HEK293T (cell line): ENCODE measurements around the gene CLEC4F.

Source experiments
- CTCF ChIA-PET: fragments of 350-600 bp; formaldehyde crosslinking; extraction: SDS; loops from one replicate; lab custom pipeline; 2021; ENCODE audit warnings: antibody characterized with exemption, inconsistent platforms; lab: Yijun Ruan, JAX
- POLR2A ChIA-PET: fragments of 350-600 bp; formaldehyde crosslinking; extraction: SDS; loops from one replicate; lab custom pipeline; 2020; ENCODE audit warnings: antibody characterized with exemption, inconsistent platforms; lab: Yijun Ruan, JAX
- DNase-seq: peaks from one replicate; pipeline ENCODE4 v3.0.0; 2012; ENCODE audit warnings: mixed read lengths; ENCODE audit errors: extremely low spot score
- ARNT ChIP-seq: fragments of 450-650 bp; IDR thresholded peaks from 2 replicates; pipeline ENCODE4 v1.6.1; 2017; ENCODE audit warnings: mild to moderate bottlenecking
- BHLHE40 ChIP-seq: fragments of 450-650 bp; IDR thresholded peaks from 2 replicates; pipeline ENCODE4 v1.6.1; 2016; ENCODE audit warnings: mild to moderate bottlenecking, moderate library complexity, borderline replicate concordance
- CTBP1 ChIP-seq: fragments of 450-650 bp; IDR thresholded peaks from 2 replicates; pipeline ENCODE4 v1.6.1; 2016; ENCODE audit warnings: borderline replicate concordance
- ELF4 ChIP-seq: fragments of 450-650 bp; IDR thresholded peaks from 2 replicates; pipeline ENCODE4 v1.6.1; 2017; ENCODE audit warnings: antibody characterized with exemption
- FOXA1 ChIP-seq: fragments of 450-650 bp; IDR thresholded peaks from 2 replicates; pipeline ENCODE4 v1.6.1; 2016; ENCODE audit warnings: mild to moderate bottlenecking
- FOXK2 ChIP-seq: fragments of 450-650 bp; IDR thresholded peaks from 2 replicates; pipeline ENCODE4 v1.6.1; 2016; ENCODE audit warnings: mild to moderate bottlenecking
- FOXM1 ChIP-seq: fragments of 450-650 bp; IDR thresholded peaks from 2 replicates; pipeline ENCODE4 v1.6.1; 2017; ENCODE audit warnings: mild to moderate bottlenecking, borderline replicate concordance
- HDGF ChIP-seq: fragments of 450-650 bp; IDR thresholded peaks from 2 replicates; pipeline ENCODE4 v1.6.1; 2017; ENCODE audit warnings: antibody characterized with exemption, borderline replicate concordance
- L3MBTL2 ChIP-seq: fragments of 450-650 bp; conservative IDR thresholded peaks from 2 replicates; pipeline ENCODE4 v1.6.1; 2016; ENCODE audit warnings: mild to moderate bottlenecking
- LEF1 ChIP-seq: fragments of 450-650 bp; IDR thresholded peaks from 2 replicates; pipeline ENCODE4 v1.6.1; 2017; ENCODE audit warnings: mild to moderate bottlenecking, borderline replicate concordance
- NFRKB ChIP-seq: fragments of 450-650 bp; IDR thresholded peaks from 2 replicates; pipeline ENCODE4 v1.6.1; 2016; ENCODE audit warnings: mild to moderate bottlenecking, moderate library complexity
- PKNOX1 ChIP-seq: fragments of 450-650 bp; IDR thresholded peaks from 2 replicates; pipeline ENCODE4 v1.6.1; 2016
- SP1 ChIP-seq: fragments of 450-650 bp; IDR thresholded peaks from 2 replicates; pipeline ENCODE4 v1.6.1; 2017
- SUZ12 ChIP-seq: fragments of 450-650 bp; IDR thresholded peaks from 2 replicates; pipeline ENCODE4 v1.6.1; 2016; ENCODE audit warnings: mild to moderate bottlenecking
- TARDBP ChIP-seq: fragments of 450-650 bp; IDR thresholded peaks from 2 replicates; pipeline ENCODE4 v1.6.1; 2016
- ZNF384 ChIP-seq: fragments of 450-650 bp; IDR thresholded peaks from 2 replicates; pipeline ENCODE4 v1.6.1; 2016

CLEC4F gene

GRCh38 chr2:70832386-70832785 is 12.0 kb upstream of the CLEC4F start:
- ChIA-PET CTCF (no interaction called here), POLR2A (no interaction called here)
- no peak for DNase-seq
- no peak for TF ChIP-seq SP1
- no peak for TF ChIP-seq CTBP1
- no peak for TF ChIP-seq ARNT

- TF ChIP-seq SP1 (no peak), NFRKB (no peak), L3MBTL2 (no peak), FOXA1 (no peak), SUZ12 (no peak), FOXK2 (no peak), CTBP1 (no peak), TARDBP (no peak), LEF1 (no peak), HDGF (no peak), FOXM1 (no peak), ARNT (no peak), BHLHE40 (no peak), PKNOX1 (no peak), ZNF384 (no peak), ELF4 (no peak)
- DNase-seq = no peak
- POLR2A ChIA-PET = no interaction called here
- CTCF ChIA-PET = no interaction called here
These were observed 11.5 kb upstream of the CLEC4F start for GRCh38 chr2:70831861-70832260.

DNA sequence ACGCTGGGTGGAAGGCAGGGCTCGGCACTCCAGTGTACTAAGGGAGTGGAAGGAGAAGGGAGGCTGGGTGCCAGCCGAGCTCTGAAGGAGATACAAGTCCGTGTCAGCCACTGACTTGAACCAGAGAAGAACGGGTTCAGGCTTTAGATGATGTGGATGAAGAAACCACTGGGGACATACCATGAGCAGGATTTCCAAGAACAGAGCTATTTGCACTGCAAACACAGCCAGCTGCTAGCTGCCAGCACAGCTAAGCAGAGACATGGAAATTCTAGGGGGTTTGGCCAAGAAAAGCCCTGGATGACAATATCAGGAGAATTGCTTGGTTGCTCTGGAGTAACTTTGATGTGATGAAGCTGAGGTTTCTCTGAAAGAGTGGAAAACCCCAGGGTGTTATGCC is 10.0 kb upstream of the CLEC4F start:
- ChIA-PET CTCF (no interaction called here), POLR2A (no interaction called here)
- no peak for DNase-seq
- TF ChIP-seq BHLHE40 = no peak
- TF ChIP-seq SP1 = no peak
- TF ChIP-seq FOXA1 = no peak
- no peak for TF ChIP-seq L3MBTL2
- no peak for TF ChIP-seq HDGF
- no peak for TF ChIP-seq CTBP1
- TF ChIP-seq FOXM1 = no peak
- TF ChIP-seq FOXK2 = no peak
- TF ChIP-seq PKNOX1 = no peak
- TF ChIP-seq ELF4 = no peak
- no peak for TF ChIP-seq ARNT
- no peak for TF ChIP-seq SUZ12
- TF ChIP-seq LEF1 = no peak

GRCh38 chr2:70829916-70830315 is 9.5 kb upstream of the CLEC4F start:
- ChIA-PET POLR2A (no interaction called here), CTCF (no interaction called here)
- TF ChIP-seq L3MBTL2 (no peak), ARNT (no peak), ZNF384 (no peak), SP1 (no peak), TARDBP (no peak), FOXK2 (no peak), CTBP1 (no peak), HDGF (no peak), SUZ12 (no peak), NFRKB (no peak), PKNOX1 (no peak), LEF1 (no peak), ELF4 (no peak), BHLHE40 (no peak), FOXA1 (no peak), FOXM1 (no peak)
- DNase-seq = no peak

GRCh38 chr2:70828914-70829824 is 8.8 kb upstream of the CLEC4F start:
- TF ChIP-seq TARDBP = no peak
- no peak for TF ChIP-seq ELF4
- TF ChIP-seq SUZ12 = no peak
- TF ChIP-seq CTBP1 = no peak
- TF ChIP-seq FOXM1 = no peak
- TF ChIP-seq FOXK2 = no peak
- TF ChIP-seq HDGF = no peak
- no peak for TF ChIP-seq FOXA1
- TF ChIP-seq NFRKB = no peak
- no peak for TF ChIP-seq L3MBTL2
- TF ChIP-seq PKNOX1 = no peak
- no peak for TF ChIP-seq ARNT
- no peak for TF ChIP-seq SP1
- no peak for TF ChIP-seq BHLHE40
- no peak for TF ChIP-seq LEF1
- no peak for TF ChIP-seq ZNF384
- no peak for DNase-seq
- POLR2A ChIA-PET = no interaction called here
- CTCF ChIA-PET = no interaction called here
